MCF 10A (cell line): ENCODE data around the gene CSTF1. TPM values are rescaled to one million over a fixed set of nuclear protein-coding genes. Genes with fewer than 3 reads are reported as not detected.

Source experiments
- BruUV-seq: library from RNA; stranded (reverse); fragments of 400-500 nt; replicated peaks from 2 replicates; lab custom pipeline; 2021; lab: Mats Ljungman, UMichigan
- CTCF ChIA-PET: fragments of 300-600 bp; sonication (Branson Sonifier 250); formaldehyde crosslinking; extraction: SDS; loops from one replicate; lab custom pipeline; 2021; ENCODE audit warnings: antibody characterized with exemption, inconsistent platforms; lab: Yijun Ruan, JAX
- POLR2A ChIA-PET: fragments of 300-600, 350-650 bp; sonication (Branson Sonifier 250); formaldehyde crosslinking; extraction: SDS; loops from one replicate; lab custom pipeline; 2020; ENCODE audit warnings: antibody characterized with exemption, inconsistent platforms; lab: Yijun Ruan, JAX
- DNase-seq: peaks from one replicate; pipeline ENCODE4 v3.0.0-alpha.2; 2018; ENCODE audit not compliant: unreplicated experiment
- H3K27ac Mint-ChIP-seq: one replicate; pipeline ENCODE4 v1.8.0; 2022; ENCODE audit warnings: mild to moderate bottlenecking, low read depth, mixed read lengths; ENCODE audit not compliant: unreplicated experiment
- H3K27me3 Mint-ChIP-seq: one replicate; pipeline ENCODE4 v1.8.0; 2022; ENCODE audit warnings: mixed read lengths; ENCODE audit not compliant: insufficient read depth, unreplicated experiment
- H3K36me3 Mint-ChIP-seq: one replicate; pipeline ENCODE4 v1.8.0; 2022; ENCODE audit warnings: mild to moderate bottlenecking, moderate library complexity, mixed read lengths; ENCODE audit not compliant: insufficient read depth, unreplicated experiment
- H3K4me1 Mint-ChIP-seq: one replicate; pipeline ENCODE4 v1.8.0; 2022; ENCODE audit warnings: mixed read lengths; ENCODE audit not compliant: insufficient read depth, unreplicated experiment
- H3K4me3 Mint-ChIP-seq: one replicate; pipeline ENCODE4 v1.8.0; 2022; ENCODE audit warnings: mild to moderate bottlenecking, moderate library complexity, mixed read lengths; ENCODE audit not compliant: unreplicated experiment
- H3K9me3 Mint-ChIP-seq: one replicate; pipeline ENCODE4 v1.8.0; 2022; ENCODE audit warnings: mixed read lengths; ENCODE audit not compliant: unreplicated experiment
- CTCF ChIP-seq: fragments of 200-600 bp; IDR thresholded peaks from one replicate; pipeline ENCODE4 v1.8.0; 2022; ENCODE audit warnings: antibody characterized with exemption, mild to moderate bottlenecking; ENCODE audit not compliant: unreplicated experiment
- intact Hi-C: fragments of 100-400 bp; cut with micrococcal nuclease; formaldehyde crosslinking; loops from 2 replicates; pipeline ENCODE4 v1.14.1; 2022
- total RNA-seq: library from RNA; stranded (reverse); gene quantifications from 2 replicates; pipeline ENCODE4 v1.2.3, GENCODE V29; 2022

Gene CSTF1
- total RNA-seq, 1 experiment from 2014 or later = 35.1 TPM

GRCh38 chr20:56442389-56443365 is 50.2 kb downstream of the CSTF1 start:
- POLR2A ChIA-PET = interaction anchor here (1.2 kb wide), 1 partner anchor 30 kb away, joined by 3 read pairs; no protein-coding TSS in a partner anchor
- no peaks in the 10 kb centered on the region for H3K4me1 Mint-ChIP-seq
- H3K36me3 Mint-ChIP-seq = no peaks in the 10 kb centered on the region
- H3K4me3 Mint-ChIP-seq = no peak overlapping the region
- intact Hi-C loops = no loop called here
- no peaks in the 10 kb centered on the region for H3K27me3 Mint-ChIP-seq
- BruUV-seq = no TSS peak
- DNase-seq = no peak
- H3K9me3 Mint-ChIP-seq = no peaks in the 10 kb centered on the region
- peak overlapping the region; percentile 16 for H3K27ac Mint-ChIP-seq
- no peak for TF ChIP-seq CTCF
- CTCF ChIA-PET = interaction anchor here (0.5 to 0.6 kb wide), 2 partner anchors 230 to 1326 kb away, joined by 3 read pairs; no protein-coding TSS in a partner anchor

- CTCF ChIA-PET = interaction anchor here (0.6 kb wide), 1 partner anchor 46 kb away, joined by 6 read pairs; no protein-coding TSS in a partner anchor
- Mint-ChIP-seq H3K9me3 (no peaks in the 10 kb centered on the region), H3K4me3 (no peak overlapping the region), H3K27me3 (no peaks in the 10 kb centered on the region), H3K4me1 (no peaks in the 10 kb centered on the region), H3K36me3 (no peaks in the 10 kb centered on the region), H3K27ac (peak overlapping the region; percentile 16)
- BruUV-seq = no TSS peak
- no peak for DNase-seq
- TF ChIP-seq CTCF = no peak
- POLR2A ChIA-PET = no interaction called here
- intact Hi-C loops = no loop called here
These were observed 51.5 kb downstream of the CSTF1 start for GRCh38 chr20:56443654-56444540.

- CTCF ChIA-PET = interaction anchor here (0.7 to 0.9 kb wide), 2 partner anchors 13 to 80 kb away, joined by 3 to 6 read pairs; no protein-coding TSS in a partner anchor
- Mint-ChIP-seq H3K9me3 (no peaks in the 10 kb centered on the region), H3K4me1 (no peaks in the 10 kb centered on the region), H3K27me3 (peaks cover 3% of the 10 kb centered on the region), H3K4me3 (no peak overlapping the region), H3K36me3 (no peaks in the 10 kb centered on the region), H3K27ac (no peak overlapping the region)
- POLR2A ChIA-PET = no interaction called here
- BruUV-seq = no TSS peak
- DNase-seq = no peak
- TF ChIP-seq CTCF = no peak
- intact Hi-C loops = no loop called here
These were observed 52.7 kb downstream of the CSTF1 start for GRCh38 chr20:56445130-56445529.
